Kidney (tissue), 14 donors: Measurements from ENCODE around the gene ADH7. TPM values are rescaled to one million over a fixed set of nuclear protein-coding genes. Genes with fewer than 3 reads are reported as not detected.

Source experiments
- DNase-seq, 5 donors: peaks; one replicate each; pipeline ENCODE4 v3.0.0-alpha.2; 2013 to 2020
- FAIRE-seq: peaks from 2 replicates; lab custom pipeline; 2012; peaks lifted over from hg19 to GRCh38; lab: Jason Lieb, UNC
- H3K27ac ChIP-seq, 2 donors: one replicate each; pipeline ENCODE4 v1.7.0; 2013; ENCODE audit warnings: low read depth in 2 of 2, low read length in 2 of 2, inconsistent platforms in 1 of 2
- H3K27me3 ChIP-seq: one replicate; pipeline ENCODE4 v1.7.1; 2013; ENCODE audit warnings: low read length, inconsistent platforms; ENCODE audit not compliant: control insufficient read depth, insufficient read depth
- H3K36me3 ChIP-seq, 3 donors: one replicate each; pipeline versions ENCODE4 v1.7.0 to v1.7.1; 2013; ENCODE audit warnings: low read length in 3 of 3, control low read depth in 1 of 3, inconsistent platforms in 1 of 3; ENCODE audit not compliant: insufficient read depth in 3 of 3, control insufficient read depth in 2 of 3
- H3K4me1 ChIP-seq, 3 donors: one replicate each; pipeline versions ENCODE4 v1.7.0 to v1.7.1; 2013; ENCODE audit warnings: low read length in 3 of 3, inconsistent platforms in 1 of 3, low read depth in 1 of 3; ENCODE audit not compliant: control insufficient read depth in 2 of 3, insufficient read depth in 2 of 3
- H3K4me3 ChIP-seq, 3 donors: one replicate each; pipeline versions ENCODE4 v1.7.0 to v1.8.1; 2013; ENCODE audit warnings: low read length in 3 of 3, control low read depth in 1 of 3, inconsistent platforms in 1 of 3
- H3K9ac ChIP-seq, 3 donors: one replicate each; pipeline versions ENCODE4 v1.7.0 to v1.7.1; 2013; ENCODE audit warnings: low read length in 3 of 3, control low read depth in 1 of 3, inconsistent platforms in 1 of 3
- H3K9me3 ChIP-seq, 3 donors: one replicate each; pipeline versions ENCODE4 v1.7.0 to v1.7.1; 2013; ENCODE audit warnings: low read length in 3 of 3, control low read depth in 1 of 3, inconsistent platforms in 1 of 3; ENCODE audit not compliant: control insufficient read depth in 2 of 3, insufficient read depth in 1 of 3
- CTCF ChIP-seq: IDR thresholded peaks from 3 replicates; pipeline ENCODE4 v1.5.1; 2012; ENCODE audit warnings: mild to moderate bottlenecking, moderate library complexity, borderline replicate concordance; ENCODE audit not compliant: insufficient read depth; ENCODE audit errors: extremely low read depth
- intact Hi-C: fragments of 100-400 bp; cut with DNase I; formaldehyde crosslinking; loops from one replicate; pipeline ENCODE4 v1.11.1; 2022
- polyA plus RNA-seq: library from polyadenylated mRNA; stranded (reverse); fragments of 350-450 nt; fragmentation: Illumina TruSeq; extraction: RNeasy Lipid Tissue Mini Kit (QIAGEN cat#74804); gene quantifications from one replicate; pipeline ENCODE4 v1.2.3, GENCODE V29; 2014; ENCODE audit warnings: low read depth, low replicate concordance; ENCODE audit not compliant: insufficient read depth
- total RNA-seq: library from RNA; stranded (reverse); fragmentation: NEBNext Ultra II Directional; extraction: Animal tissue kit (Norgen Biotek cat#: 25700); gene quantifications from one replicate; pipeline ENCODE4 v1.2.1, GENCODE V29; 2021
- donor health status: control.
- donor health status: control.
- donor health status: control.
- donor health status: control.
- donor health status: control.
- donor health status: DM: yes; HTN: yes; CAD: no.
- donor health status: Normal renal cell carcinoma (clear cell type).

ADH7 gene
- total and polyA plus RNA-seq, 2 donors from 2014 or later = not detected

GRCh38 chr4:99459546-99460042 lies 24.5 kb upstream of the ADH7 start:
- TF ChIP-seq CTCF = no peak
- no peak overlapping the region for H3K4me3 ChIP-seq
- H3K9ac ChIP-seq = no peak overlapping the region
- H3K9me3 ChIP-seq = no peaks in the 10 kb centered on the region
- H3K4me1 ChIP-seq = no peaks in the 10 kb centered on the region
- no peaks in the 10 kb centered on the region for H3K36me3 ChIP-seq
- no peak for FAIRE-seq
- no peak for DNase-seq
- no peaks in the 10 kb centered on the region for H3K27me3 ChIP-seq
- no peak overlapping the region for H3K27ac ChIP-seq
- intact Hi-C loops = no loop called here

GRCh38 chr4:99458911-99459447 lies 23.8 kb upstream of the ADH7 start:
- intact Hi-C loops = no loop called here
- Histone ChIP-seq H3K27me3 (no peaks in the 10 kb centered on the region), H3K4me3 (no peak overlapping the region), H3K4me1 (no peaks in the 10 kb centered on the region), H3K9ac (no peak overlapping the region), H3K27ac (no peak overlapping the region), H3K9me3 (no peaks in the 10 kb centered on the region), H3K36me3 (no peaks in the 10 kb centered on the region)
- no peak for TF ChIP-seq CTCF
- DNase-seq (peak in 1 of 5 donors; percentile 15), FAIRE-seq (no peak)

DNA sequence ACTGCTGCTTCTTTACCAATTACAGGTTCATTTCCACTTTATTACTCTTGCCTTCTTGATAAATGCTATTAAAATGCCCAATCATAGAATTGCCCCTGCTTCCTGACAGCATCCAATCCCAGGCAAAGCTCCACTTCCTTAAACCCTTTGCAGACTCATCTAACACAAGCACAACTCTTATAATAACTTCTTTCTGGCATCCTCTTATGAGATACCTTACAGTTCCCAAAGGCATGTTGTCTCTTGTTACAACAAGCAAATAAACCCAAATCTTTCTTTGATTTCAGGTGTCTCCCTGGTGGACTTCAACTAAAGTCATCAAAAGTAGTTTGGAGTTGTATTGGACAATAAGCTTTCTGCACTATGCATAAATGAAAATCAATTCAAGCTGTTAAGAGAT lies 22.5 kb upstream of the ADH7 start:
- FAIRE-seq (no peak), DNase-seq (no peak)
- Histone ChIP-seq H3K36me3 (no peaks in the 10 kb centered on the region), H3K4me3 (no peak overlapping the region), H3K4me1 (no peaks in the 10 kb centered on the region), H3K27ac (no peak overlapping the region), H3K9ac (no peak overlapping the region), H3K27me3 (no peaks in the 10 kb centered on the region), H3K9me3 (no peaks in the 10 kb centered on the region)
- no peak for TF ChIP-seq CTCF
- intact Hi-C loops = no loop called here

GRCh38 chr4:99457270-99457669 lies 22.1 kb upstream of the ADH7 start:
- Histone ChIP-seq H3K9ac (no peak overlapping the region), H3K4me1 (no peaks in the 10 kb centered on the region), H3K9me3 (peaks cover 0 to under 1% (median 0%) of the 10 kb centered on the region in 3 donors), H3K36me3 (no peaks in the 10 kb centered on the region), H3K27ac (no peak overlapping the region), H3K27me3 (no peaks in the 10 kb centered on the region), H3K4me3 (no peak overlapping the region)
- TF ChIP-seq CTCF = no peak
- FAIRE-seq = no peak
- DNase-seq = no peak
- intact Hi-C loops = no loop called here
